ENCODE measurements around the gene CBX1. TPM values are rescaled to one million over a fixed set of nuclear protein-coding genes. Genes with fewer than 3 reads are reported as not detected.
A peak's percentile ranks its signal among the peaks of the same experiment; 100 is the strongest.

CBX1 gene
- total and polyA plus RNA-seq, 2 of the 8 experiments (the other 6 are each of a cell fraction or from before 2014, with no cell fraction given): 38.7 to 173 TPM

DNA sequence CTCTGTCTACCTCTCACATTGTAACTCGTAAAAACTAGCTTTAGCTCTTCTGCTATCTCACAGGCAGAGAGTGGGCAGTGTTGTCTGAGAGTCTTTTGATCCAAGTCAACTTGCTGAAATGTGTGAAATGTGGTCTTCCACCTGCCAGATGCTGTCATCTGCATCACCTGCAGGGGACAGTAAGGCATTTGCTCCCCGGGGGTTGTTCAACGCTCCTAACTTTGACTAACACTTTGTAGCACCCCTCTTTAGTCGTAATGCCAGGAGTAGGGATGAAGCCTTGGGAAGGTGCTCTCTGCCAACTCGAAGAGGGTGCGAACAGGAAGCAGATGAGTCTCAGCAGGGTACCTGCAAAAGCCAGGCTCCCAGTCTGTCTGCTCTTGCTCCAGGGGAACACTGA, 42.4 kb upstream of the CBX1 start:
- H3K23me2 ChIP-seq (ENCODE audit: low read depth, low read length): no peaks in the 10 kb centered on the region
- H3K36me3 ChIP-seq (ENCODE audit: control insufficient read depth in 2 of 4, insufficient read depth in 4 of 4, low read length in 3 of 4): no peaks in the 10 kb centered on the region
- H2BK5ac ChIP-seq (ENCODE audit: low read depth, low read length): no peak overlapping the region
- H3K9ac ChIP-seq (replicated peaks in 1 of 4; ENCODE audit: extremely low read depth in 1 of 4, low read depth in 3 of 4, low read length in 3 of 4): no peak overlapping the region
- no peak overlapping the region for H3K4me2 ChIP-seq (ENCODE audit: insufficient read depth in 1 of 2, low read depth in 2 of 2, low read length in 2 of 2)
- H4K8ac ChIP-seq (ENCODE audit: extremely low read depth, insufficient read depth, low read length): no peak overlapping the region
- H3K79me2 ChIP-seq (ENCODE audit: control insufficient read depth in 1 of 2, insufficient read depth in 2 of 2, low read length in 2 of 2): no peaks in the 10 kb centered on the region
- H3K4me1 ChIP-seq (replicated peaks in 1 of 4; ENCODE audit: control insufficient read depth in 3 of 4, insufficient read depth in 4 of 4, low read length in 3 of 4): no peaks in the 10 kb centered on the region
- no peak overlapping the region; the same call in 1 of the 2 replicates for H2BK12ac ChIP-seq (ENCODE audit: low read depth, low read length)
- H3K23ac ChIP-seq (ENCODE audit: insufficient read length): no peak overlapping the region
- H3K27ac ChIP-seq (ENCODE audit: low read depth, low read length): no peak overlapping the region
- H2BK20ac ChIP-seq (ENCODE audit: low read length): no peak overlapping the region
- no peak overlapping the region for H2AK5ac ChIP-seq (ENCODE audit: low read depth, low read length)
- H2BK120ac ChIP-seq (replicated peaks; ENCODE audit: low read depth, low read length): no peak overlapping the region
- no peaks in the 10 kb centered on the region; a peak in 1 of 7 replicates for H3K27me3 ChIP-seq (replicated peaks in 1 of 4; ENCODE audit: control insufficient read depth in 3 of 4, extremely low read depth in 1 of 4, insufficient read depth in 3 of 4, low read length in 3 of 4)
- FAIRE-seq: no peak
- no peak overlapping the region for H3K14ac ChIP-seq (ENCODE audit: insufficient read length)
- H3K9me3 ChIP-seq (ENCODE audit: insufficient read depth in 2 of 2, low read depth in 1 of 2, low read length in 1 of 2): no peaks in the 10 kb centered on the region
- H4K91ac ChIP-seq (replicated peaks; ENCODE audit: insufficient read length, low read length): no peak overlapping the region
- H4K20me1 ChIP-seq (replicated peaks in 1 of 2; ENCODE audit: control insufficient read depth in 1 of 2, insufficient read depth in 2 of 2, low read length in 2 of 2): no peaks in the 10 kb centered on the region
- ChIA-PET POLR2A (ENCODE audit: partially characterized antibody) (interaction anchor here (1.0 to 1.5 kb wide), 2 partner anchors 88 to 95 kb away, joined by 3 to 6 read pairs; no protein-coding TSS in a partner anchor), CTCF (ENCODE audit: partially characterized antibody) (interaction anchor here (0.7 to 2.2 kb wide), 12 partner anchors 9 to 116 kb away, joined by 3 to 8 read pairs (median 4); no protein-coding TSS in a partner anchor)
- DNase-seq (ENCODE audit: low read depth in 1 of 2, low spot score in 2 of 2): no peak
- H2BK15ac ChIP-seq (ENCODE audit: low read length): no peak overlapping the region
- no peak overlapping the region; the same call in 1 of the 2 replicates for H2AFZ ChIP-seq (ENCODE audit: low read length)
- no peak overlapping the region for H3K4ac ChIP-seq (replicated peaks; ENCODE audit: insufficient read length, low read depth, low read length)
- H3K18ac ChIP-seq (ENCODE audit: extremely low read depth, low read length): no peak overlapping the region
- no peaks in the 10 kb centered on the region for H3K79me1 ChIP-seq (ENCODE audit: low read depth, low read length)
- H3K4me3 ChIP-seq (ENCODE audit: extremely low read depth in 1 of 4, insufficient read depth in 2 of 4, low read depth in 3 of 4, low read length in 4 of 4): no peak overlapping the region
- 75% methylated on average over 6 of the region's 6 CpGs; no CpG with 5 or more reads in 1 of the 2 experiments for WGBS, 2 experiments (ENCODE audit: extremely low coverage in 1 of 2, insufficient coverage in 1 of 2, insufficient read length in 1 of 2, insufficient replicate concordance in 2 of 2, low coverage in 1 of 2, low lambda C conversion rate in 2 of 2, missing lambda C conversion rate in 1 of 2)
- H3K56ac ChIP-seq (replicated peaks; ENCODE audit: insufficient read length, low read depth, low read length): no peak overlapping the region
- no peak overlapping the region for H4K5ac ChIP-seq (ENCODE audit: insufficient read length, low read depth, low read length)
- TF ChIP-seq JUN (IDR thresholded peaks at IDR 0.05; ENCODE audit: low read depth, low read length) (no peak), POU5F1 (IDR thresholded peaks at IDR 0.05; ENCODE audit: low read depth, low read length) (no peak), ASH2L (IDR thresholded peaks at IDR 0.05; ENCODE audit: low read length) (no peak), SP4 (IDR thresholded peaks at IDR 0.05; ENCODE audit: low read length) (no peak), RAD21 (IDR thresholded peaks at IDR 0.05 in 1 of 2, conservative IDR thresholded peaks at IDR 0.05 in 1 of 2; ENCODE audit: low read depth in 2 of 2, low read length in 2 of 2) (peak in 1 of 2 experiments; percentile 6; a peak in 1 of 4 replicates), RXRA (IDR thresholded peaks at IDR 0.05; ENCODE audit: insufficient read depth, low read depth, low read length) (no peak), SIRT6 (IDR thresholded peaks at IDR 0.05; ENCODE audit: low read length) (no peak)
- TF ChIP-seq, protein P1, sequence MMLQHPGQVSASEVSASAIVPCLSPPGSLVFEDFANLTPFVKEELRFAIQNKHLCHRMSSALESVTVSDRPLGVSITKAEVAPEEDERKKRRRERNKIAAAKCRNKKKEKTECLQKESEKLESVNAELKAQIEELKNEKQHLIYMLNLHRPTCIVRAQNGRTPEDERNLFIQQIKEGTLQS (IDR thresholded peaks at IDR 0.05; ENCODE audit: insufficient read depth, low read depth, low read length): no peak
- TF ChIP-seq, protein P2, sequence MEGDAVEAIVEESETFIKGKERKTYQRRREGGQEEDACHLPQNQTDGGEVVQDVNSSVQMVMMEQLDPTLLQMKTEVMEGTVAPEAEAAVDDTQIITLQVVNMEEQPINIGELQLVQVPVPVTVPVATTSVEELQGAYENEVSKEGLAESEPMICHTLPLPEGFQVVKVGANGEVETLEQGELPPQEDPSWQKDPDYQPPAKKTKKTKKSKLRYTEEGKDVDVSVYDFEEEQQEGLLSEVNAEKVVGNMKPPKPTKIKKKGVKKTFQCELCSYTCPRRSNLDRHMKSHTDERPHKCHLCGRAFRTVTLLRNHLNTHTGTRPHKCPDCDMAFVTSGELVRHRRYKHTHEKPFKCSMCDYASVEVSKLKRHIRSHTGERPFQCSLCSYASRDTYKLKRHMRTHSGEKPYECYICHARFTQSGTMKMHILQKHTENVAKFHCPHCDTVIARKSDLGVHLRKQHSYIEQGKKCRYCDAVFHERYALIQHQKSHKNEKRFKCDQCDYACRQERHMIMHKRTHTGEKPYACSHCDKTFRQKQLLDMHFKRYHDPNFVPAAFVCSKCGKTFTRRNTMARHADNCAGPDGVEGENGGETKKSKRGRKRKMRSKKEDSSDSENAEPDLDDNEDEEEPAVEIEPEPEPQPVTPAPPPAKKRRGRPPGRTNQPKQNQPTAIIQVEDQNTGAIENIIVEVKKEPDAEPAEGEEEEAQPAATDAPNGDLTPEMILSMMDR (IDR thresholded peaks at IDR 0.05; ENCODE audit: control extremely low read depth in 1 of 3, insufficient read depth in 1 of 3, low read depth in 1 of 3, low read length in 3 of 3): peak in 2 of 3 experiments; percentile 21 to 36; a peak in 2 of 4 replicates
- TF ChIP-seq, protein P3, sequence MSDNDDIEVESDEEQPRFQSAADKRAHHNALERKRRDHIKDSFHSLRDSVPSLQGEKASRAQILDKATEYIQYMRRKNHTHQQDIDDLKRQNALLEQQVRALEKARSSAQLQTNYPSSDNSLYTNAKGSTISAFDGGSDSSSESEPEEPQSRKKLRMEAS (IDR thresholded peaks at IDR 0.05): no peak
